ENCODE results near the gene MCEMP1.
A peak's percentile ranks its signal among the peaks of the same experiment; 100 is the strongest.

The MCEMP1 gene, protein sequence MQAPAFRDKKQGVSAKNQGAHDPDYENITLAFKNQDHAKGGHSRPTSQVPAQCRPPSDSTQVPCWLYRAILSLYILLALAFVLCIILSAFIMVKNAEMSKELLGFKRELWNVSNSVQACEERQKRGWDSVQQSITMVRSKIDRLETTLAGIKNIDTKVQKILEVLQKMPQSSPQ

DNA sequence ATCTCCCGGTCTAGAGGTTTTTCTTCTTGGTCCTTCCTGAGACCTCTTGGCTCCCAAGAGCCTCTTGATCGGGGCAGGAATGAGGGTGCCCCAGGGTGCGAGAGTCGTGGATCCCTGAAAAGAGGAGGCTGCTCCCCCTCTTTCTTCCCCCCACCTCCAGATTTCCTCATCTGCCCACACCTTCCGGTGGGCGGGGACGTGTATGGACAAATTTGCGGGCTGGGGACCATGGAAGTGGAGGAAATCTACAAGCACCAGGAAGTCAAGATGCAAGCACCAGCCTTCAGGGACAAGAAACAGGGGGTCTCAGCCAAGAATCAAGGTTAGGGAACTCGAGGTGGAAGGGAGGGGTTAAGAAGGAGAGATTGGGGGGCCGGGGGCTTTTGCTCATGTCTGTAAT is at the start of gene MCEMP1:
Gene MCEMP1 (plus strand): TSS at position 237 of the 400 bp plus-strand sequence. CDS start 31 bp downstream, at position 268.
- ATAC-seq (no peak), DNase-seq (no peak)

DNA sequence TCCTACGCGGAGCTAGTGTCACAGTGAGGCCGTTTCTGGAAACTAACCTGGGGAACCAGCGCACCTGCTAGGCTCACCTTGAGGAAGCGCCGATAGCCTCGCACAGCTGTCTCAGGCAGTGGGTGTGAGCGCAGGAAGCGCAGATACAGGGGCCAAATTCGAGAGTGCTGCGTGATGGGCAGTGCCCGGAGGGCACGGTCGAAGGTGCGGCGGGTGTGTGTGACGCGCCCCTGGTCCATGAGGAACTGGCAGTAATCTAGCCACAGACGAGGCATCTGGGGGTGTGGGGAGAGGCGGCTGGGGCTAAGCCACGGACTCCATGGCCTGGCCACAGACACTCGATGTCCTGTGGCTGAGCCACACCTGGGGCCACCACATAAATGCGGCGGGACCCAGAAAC is 49.7 kb upstream of the MCEMP1 start:
- ATAC-seq (no peak), DNase-seq (no peak)

DNA sequence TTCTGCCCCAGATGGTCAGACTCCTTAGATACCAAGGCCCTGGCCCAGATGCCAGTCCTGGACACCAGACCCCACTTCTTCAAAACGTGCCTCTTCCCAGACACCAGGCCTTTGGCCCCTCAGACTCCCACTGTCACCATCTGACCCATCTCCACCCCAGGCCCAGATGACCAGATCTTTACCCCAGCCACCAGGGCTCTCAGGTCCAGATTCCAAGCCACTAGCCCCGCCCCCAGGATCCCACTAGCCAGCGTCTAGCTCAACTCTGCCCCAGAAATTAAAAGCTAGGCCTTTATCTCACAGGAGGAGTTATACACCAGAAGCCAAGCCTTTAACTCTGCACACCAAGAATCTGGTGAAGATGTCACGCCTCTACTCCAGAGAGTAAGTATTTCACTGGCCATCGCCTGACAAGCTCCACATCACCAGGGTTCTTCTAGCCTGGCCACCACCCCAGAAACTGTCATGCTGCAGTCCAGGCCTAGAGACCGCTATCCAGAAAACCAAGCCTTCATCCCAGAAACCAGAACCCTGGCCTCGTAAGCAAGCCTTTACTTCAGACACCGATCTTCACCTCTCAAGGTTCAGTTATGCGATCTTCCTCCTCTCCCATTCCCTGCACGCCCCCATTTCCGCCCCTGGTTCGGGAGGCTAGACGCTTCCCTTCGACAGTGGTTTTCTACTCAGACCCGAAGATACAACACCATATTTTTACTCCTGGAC is 48.1 kb upstream of the MCEMP1 start:
- DNase-seq (no peak), ATAC-seq (no peak)

DNA sequence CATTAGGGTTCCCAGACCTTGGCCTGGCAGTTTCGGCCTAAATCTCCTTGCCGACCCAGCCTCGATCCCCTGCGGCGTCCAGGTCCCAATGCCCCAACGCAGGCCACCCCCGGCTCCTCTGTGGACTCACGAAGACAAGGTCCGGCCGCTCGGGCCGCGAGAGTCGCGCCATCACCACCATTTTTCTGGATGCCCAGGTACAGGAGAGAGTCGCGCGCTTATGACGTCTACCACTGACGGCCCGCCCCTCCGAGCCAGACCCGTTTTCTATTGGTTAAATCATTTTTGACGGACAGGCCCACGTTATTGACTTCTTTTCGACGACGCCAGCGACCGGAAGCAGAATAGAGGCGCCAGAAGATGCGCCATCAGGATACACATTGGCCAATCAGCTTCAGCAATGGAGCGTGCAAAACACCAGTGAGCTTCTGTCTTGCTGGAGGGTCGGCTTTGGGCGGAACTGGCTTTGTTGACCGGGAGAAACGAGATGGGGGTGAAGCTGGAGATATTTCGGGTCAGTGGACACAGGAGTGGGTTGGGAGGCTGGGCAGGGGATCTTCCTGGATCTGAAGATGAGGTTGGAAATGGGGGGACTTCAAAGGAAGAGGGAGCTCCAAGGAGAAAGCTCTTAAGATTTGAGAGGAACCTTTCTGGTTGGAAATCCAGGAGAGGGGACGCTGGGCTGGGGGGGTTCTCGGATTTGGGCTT is 47.4 kb upstream of the MCEMP1 start, which contains the start of the genes PET100 and XAB2:
Gene PET100 (plus strand): TSS at position 447 of the 708 bp plus-strand sequence. CDS start 41 bp downstream, at position 488.
Gene XAB2 (minus strand): TSS at position 199 of the 708 bp plus-strand sequence. CDS start 18 bp downstream, at position 181.
- DNase-seq, result peak; percentile 92
- peak; percentile 97 for ATAC-seq

DNA sequence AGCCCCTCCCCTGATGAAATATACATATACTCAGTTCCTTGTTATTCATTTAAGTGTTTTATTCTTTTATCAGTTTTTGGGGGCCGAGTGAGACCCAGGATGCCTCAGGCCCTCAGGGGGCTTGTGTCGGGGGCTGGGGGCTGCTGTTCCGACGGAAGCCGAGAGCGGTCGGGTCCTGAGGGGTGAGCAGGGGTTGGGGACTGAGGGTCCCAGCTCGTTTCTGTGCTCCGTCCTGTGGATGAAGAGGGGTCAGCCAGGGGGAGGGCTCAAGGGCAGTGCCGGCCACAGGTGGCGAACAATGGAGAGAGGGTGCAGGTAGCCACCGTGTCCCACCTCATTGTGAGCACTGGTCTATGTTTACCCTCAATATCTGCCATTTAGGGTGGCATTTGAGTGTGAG is 45.3 kb upstream of the MCEMP1 start:
- no peak for ATAC-seq

DNA sequence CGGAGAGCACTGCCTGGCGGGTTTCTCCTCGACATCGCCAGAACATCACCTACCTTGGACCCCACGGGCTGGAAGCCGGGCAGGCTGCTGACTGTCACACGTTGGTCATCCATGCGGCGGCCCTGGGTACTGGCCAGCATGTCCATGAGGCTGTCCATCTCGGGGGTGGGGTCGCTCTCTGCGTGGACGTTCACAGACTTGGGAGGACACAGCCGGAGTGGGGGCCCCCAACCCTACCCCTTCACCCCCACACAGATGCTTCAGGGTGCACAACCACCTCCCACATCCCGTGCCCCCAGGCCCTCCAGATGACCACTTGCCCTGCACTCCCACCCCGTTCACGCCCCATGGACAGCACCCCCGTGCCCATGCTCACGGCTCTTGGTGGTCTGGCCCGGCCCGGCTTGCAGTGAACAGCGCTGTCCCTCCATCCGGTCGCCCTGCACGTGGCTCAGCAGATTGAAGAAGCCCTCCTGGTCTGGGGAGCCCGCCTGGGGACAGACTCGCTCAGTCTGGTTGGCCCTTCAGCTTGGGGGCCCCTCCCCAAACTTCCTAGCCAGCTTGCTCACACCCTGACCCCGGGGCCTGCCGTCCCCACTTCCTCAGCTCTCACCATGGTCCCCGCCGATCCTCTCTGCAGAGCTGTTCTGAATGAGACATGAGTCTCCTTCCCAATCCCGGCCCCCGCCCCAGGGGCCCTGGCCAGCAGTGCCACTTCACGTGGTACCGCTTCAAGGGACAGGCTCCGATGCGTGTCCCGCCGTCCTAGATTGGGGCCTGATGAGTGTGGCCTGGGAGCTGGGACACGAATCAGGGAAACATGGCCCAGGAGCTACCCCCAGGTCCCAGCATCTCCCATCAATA is 44.3 kb upstream of the MCEMP1 start:
- no peak for DNase-seq
- no peak for ATAC-seq

More for the DNA sequence above, 45.3 kb upstream of the MCEMP1 start:
- no peak for DNase-seq

DNA sequence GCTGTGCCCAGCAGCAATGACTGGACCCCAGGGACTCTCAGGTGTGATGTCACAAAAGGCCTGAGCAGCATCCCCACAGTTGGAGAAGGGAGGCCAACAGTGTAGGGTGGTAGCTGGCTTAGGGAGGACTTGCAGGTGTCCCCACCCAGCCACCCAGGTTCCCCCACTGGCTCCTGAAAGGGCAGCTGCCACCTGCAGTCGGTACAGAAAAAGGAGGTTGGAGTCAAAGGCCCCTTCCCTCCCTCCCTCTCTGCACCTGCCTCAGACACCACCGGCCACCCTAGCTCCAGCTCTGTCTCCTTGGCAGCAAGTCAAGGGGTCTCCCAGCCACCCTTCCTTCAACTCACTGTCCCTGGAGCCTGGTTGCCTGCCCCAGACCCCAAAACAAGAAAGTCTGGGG is 43.2 kb upstream of the MCEMP1 start, which contains the start of gene PCP2:
Gene PCP2 (minus strand): TSS at position 22 of the 400 bp plus-strand sequence. CDS start 262 bp downstream, outside the sequence.
- ATAC-seq (no peak), DNase-seq (no peak)

DNA sequence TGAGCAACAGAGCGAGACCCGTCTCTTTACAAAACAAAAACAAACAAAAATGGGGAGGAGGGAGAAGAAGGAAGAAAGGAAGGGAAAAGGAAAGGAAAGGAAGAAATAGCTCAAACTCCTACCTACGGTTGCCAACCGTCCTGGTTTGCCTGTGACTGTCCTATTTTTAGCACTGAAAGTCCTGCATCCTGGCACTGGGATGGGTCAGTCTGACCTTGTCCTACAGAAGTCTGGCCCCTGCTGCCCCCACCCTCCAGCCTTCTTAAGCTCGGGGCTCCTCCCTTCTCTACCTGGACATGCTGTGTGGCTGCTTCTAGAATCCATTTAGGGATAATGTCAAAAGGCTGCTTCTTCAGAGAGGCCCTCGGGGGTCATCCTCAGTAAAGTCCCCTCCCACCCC is 41.2 kb upstream of the MCEMP1 start:
- no peak for DNase-seq
- no peak for ATAC-seq

DNA sequence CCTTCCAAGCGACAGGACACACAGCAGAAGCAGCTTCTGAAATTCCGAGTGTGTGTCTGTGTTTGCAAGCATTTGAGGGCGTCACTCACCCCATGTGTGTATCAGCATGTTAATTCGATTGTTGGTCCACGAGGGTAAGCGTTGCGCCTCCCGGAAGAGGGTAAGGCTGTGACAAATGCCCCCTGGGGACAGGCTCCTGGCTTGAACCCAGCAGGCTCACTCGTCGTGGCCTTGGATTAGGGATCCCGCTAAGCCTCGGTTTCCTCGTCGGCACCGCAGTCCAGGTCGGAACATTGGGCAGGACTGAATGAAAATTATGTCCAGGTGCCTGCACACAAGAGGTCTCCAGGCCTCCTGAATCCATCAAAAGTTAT is 40.6 kb upstream of the MCEMP1 start:
- DNase-seq, result no peak
- no peak for ATAC-seq

DNA sequence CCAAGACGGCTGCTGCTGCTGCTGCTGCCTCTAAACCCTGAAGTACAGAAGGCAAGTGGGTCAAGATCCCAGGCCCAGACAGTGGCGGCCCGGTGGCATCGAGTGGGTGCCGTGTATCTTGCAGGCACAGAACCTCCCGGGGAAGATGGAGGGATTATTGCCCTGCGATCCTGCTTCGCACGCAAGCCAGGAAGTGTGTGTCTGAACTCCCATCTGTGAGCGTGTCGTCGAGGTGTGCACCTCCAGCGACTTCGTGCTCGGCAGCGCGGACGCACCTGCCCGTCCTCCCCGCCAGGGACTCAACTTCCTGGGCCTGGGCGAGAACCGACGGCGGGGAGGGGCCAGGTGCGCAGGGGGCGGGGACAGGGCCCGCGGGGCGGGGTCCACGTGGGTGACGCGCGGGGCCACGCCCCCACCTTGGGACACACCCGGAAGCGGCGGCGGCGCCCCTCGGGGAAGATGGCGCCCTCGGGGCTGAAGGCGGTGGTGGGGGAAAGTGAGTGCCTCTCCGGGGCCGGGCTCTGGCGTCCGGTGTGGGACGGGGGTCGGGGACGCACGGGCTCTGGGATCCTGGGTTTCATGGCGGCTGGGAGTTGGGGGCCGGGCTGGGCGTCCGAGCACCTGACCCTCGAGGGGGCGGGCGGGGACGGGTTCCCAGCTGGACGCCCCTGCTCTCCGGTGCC is 40.1 kb upstream of the MCEMP1 start, which contains the start of gene STXBP2:
Gene STXBP2 (plus strand): TSS at position 420 of the 683 bp plus-strand sequence. CDS start 40 bp downstream, at position 460.
- ATAC-seq (peak; percentile 92), DNase-seq (peak; percentile 93)

DNA sequence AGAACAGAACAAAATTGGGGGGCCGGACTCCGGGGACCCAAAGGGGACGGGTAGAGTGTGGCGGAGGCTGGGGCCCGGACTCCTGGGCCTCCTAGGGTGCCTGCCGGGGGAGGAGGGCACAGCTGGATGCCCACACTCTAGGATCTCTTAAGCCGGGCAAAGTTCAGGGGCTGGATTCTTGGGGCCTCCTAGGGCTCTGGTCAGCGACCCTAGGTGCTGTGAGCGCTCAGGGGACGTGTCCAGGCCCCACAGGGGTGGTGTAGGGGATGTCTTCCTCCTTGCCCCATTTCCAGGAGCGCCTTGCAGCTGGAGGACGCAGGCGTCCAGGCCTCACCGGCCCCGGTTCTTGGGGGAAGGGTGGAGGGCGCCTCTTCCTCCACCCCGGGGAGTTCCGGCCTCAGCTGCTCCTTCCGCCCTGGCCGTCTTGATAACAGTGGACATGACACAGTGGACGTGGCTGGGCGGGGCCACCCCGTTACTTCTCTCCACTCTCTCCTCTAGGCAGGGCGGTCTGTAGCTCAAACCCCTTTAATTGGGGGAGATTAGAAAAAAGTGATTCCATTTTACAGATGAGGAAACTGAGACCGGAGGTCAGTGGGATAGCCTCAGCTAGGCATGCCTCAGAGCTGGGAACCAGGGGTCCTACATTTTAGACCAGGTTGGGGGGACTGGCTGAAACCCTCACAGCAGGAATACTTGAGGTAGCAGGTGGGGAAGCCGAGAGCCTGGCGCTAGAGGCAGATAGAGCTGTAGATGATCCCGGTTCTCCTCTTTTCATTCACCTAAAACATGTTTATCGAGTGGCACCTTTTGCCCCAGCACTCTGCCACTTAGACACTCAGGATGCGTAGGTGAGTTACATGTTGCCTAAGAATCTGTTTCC is 39.3 kb upstream of the MCEMP1 start:
- peak; percentile 27 for DNase-seq
- peak; percentile 6 for ATAC-seq

DNA sequence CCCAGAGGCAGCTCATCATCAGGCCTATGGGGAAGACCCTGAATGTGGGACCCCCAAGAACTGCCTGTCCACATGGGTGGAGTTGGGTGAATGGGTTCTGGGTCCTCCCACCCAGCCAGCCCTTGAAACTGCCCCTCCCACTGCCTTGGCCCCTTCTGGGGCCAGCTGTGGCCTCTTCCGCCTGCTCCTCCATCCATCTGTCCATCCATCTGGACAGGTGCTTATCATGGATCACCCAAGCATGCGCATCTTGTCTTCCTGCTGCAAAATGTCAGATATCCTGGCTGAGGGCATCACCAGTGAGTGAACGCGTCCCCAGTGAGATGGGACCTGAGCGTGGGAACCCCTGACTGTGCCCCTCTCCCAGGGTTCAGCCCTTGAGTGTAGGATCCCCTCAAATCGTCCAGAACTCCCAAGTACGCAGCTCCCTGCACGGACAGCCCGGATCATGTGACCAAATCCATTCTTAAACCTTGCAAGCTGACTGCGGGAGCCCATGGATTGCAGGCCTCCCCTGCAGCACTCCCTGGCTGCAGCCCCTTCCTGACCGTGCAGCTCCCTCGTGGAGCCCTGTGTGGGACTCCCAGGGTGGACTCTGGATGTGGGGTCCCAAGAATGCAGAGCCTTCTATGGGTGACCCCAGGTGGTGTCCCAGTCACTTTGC is 38.0 kb upstream of the MCEMP1 start:
- no peak for ATAC-seq
- DNase-seq, result no peak

DNA sequence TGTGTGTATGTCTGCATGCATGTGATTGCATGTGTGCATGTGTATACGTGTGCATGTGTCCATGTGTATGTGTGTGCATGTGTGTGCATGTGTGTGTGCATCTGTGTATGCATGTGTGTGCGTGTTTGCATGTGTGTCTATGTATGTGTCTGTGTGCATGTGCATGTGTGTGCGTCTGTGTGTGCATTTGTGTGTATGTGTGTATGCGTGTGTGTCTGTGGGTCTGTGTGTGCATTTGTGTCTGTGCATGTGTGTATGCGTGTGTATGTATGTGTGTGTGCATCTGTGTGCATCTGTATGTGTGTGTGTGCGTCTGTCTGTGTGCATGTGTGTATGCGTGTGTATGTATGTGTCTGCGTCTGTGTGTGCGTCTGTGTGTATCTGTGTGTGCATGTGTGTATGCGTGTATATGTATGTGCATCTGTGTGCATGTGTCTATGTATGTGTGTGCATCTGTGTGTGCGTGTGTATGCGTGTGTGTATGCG is 37.0 kb upstream of the MCEMP1 start:
- ATAC-seq (no peak), DNase-seq (no peak)

DNA sequence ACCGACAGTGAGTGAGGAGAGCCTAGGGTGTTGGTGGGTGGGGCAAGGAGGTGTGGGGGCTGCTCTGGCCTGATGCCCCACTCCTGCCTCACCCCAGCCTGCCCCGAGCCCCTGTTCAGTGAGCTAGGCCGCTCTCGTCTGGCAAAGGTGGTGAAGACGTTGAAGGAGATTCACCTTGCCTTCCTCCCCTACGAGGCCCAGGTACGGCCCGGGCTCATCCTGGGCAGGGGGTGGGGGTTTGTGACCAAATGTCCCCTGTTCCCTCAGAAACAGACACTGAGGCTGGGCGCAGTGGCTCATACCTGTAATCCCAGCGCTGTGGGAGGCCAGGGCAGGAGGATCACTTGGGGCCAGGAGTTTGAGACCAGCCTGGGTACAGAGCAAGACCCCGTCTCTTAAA is 36.1 kb upstream of the MCEMP1 start:
- ATAC-seq, result no peak
- no peak for DNase-seq

DNA sequence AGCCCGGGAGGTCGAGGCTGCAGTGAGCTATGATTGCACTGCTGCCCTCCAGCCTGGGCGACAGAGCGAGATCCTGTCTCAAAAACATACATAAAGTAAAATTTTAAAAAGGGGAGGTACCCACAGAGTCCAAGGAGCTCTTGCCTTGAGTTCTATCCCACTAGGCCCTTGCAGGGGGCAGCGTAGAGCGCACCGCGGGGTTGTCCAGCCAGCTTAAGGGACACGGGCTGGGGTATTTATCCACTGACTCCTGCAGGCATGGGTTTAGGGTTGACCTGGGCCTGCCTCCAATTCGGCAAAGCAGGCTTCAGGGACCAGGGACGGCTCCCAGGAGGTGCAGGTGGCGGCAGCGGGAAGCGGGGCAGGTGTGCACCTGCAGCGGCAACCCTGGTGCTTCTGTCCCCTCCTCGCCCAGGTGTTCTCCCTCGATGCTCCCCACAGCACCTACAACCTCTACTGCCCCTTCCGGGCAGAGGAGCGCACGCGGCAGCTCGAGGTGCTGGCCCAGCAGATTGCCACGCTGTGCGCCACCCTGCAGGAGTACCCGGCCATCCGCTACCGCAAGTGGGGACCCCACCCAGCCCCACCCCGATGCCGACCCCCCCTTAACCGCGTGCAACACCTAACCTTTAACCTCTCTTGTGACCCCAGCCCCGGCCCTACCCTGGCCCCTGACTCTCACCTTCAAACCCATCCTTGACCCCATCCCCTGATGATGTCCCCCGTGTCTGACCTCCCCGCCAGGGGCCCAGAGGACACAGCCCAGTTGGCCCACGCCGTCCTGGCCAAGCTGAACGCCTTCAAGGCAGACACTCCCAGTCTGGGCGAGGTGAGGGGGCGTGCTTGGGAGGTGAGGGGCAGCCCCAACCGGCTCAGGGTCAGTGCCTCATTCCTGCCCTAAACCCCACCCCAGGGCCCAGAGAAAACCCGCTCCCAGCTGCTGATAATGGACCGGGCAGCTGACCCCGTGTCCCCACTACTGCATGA is 35.3 kb upstream of the MCEMP1 start:
- ATAC-seq (no peak), DNase-seq (no peak)

DNA sequence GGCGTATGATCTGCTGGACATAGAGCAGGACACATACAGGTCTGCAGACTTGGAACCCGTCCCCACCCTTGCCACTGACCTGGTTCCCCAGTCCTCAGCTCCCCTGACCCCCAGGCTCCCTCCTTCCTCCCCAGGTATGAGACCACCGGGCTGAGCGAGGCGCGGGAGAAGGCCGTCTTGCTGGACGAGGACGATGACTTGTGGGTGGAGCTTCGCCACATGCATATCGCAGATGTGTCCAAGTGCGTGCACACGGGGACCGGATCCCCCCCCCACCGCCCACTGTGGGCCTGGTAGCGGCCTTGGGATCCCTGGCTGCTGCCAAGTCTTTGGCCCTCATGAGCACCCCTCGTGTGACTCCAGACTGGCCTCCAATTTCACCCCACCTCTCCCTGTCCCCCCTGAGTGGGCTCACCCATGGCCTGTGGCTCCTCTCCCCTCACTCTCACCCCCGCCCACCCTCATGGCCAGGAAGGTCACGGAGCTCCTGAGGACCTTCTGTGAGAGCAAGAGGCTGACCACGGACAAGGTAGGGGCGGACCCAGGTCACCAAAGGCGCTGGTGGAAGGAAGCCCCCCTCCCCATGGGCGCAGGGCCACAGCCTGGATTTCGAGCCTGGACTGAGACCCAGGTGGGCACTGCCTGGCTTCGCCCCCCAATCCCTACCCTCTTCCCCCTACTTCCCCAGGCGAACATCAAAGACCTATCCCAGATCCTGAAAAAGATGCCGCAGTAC is 34.4 kb upstream of the MCEMP1 start:
- DNase-seq, result no peak
- ATAC-seq, result no peak

DNA sequence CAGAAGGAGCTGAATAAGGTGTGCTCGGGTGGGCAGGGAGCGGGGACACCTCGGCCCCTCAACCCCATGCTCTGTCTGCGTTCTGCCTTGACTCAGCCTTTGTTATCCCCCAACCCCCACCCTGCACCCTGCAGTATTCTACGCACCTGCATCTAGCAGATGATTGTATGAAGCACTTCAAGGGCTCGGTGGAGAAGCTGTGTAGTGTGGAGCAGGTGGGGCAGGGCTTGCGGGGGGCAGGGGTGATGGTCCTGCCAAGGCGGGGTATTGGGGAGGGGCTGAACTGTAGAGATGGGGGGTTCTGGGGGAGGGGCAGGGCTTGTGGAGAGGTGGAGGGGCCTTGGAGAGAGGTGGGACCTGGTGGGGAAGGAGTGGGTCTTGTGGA is 33.9 kb upstream of the MCEMP1 start:
- no peak for ATAC-seq
- no peak for DNase-seq

Measured in stimulated activated naive CD8-positive, alpha-beta T cell treated with anti-CD3 and anti-CD28 coated beads, Interleukin-15, Interleukin-2, amounts not matched to agents 100 U/mL and 50 U/mL, for 24 hours (primary cell).